ENCODE results near the gene BCL2L13.

GRCh38 chr22:17769716-17770082 is 131.1 kb downstream of the BCL2L13 start:
- no peak for TF ChIP-seq CTCF (IDR thresholded peaks at IDR 0.05)
- no peak for TF ChIP-seq POLR2A (IDR thresholded peaks at IDR 0.05)
